GM19193 (cell line): ENCODE measurements around the gene ARL2BP.

ENCODE experiments used
- POLR2A ChIP-seq: IDR thresholded peaks from 4 replicates; pipeline ENCODE4 v1.6.1; 2011; ENCODE audit not compliant: insufficient read depth, insufficient read length; ENCODE audit errors: extremely low read depth

Gene ARL2BP

GRCh38 chr16:57266531-57267260 is 21.6 kb downstream of the ARL2BP start:
- no peak for TF ChIP-seq POLR2A

- no peak for TF ChIP-seq POLR2A
Measured at GRCh38 chr16:57268804-57269800, 24.0 kb downstream of the ARL2BP start.

- no peak for TF ChIP-seq POLR2A
Measured at GRCh38 chr16:57270221-57271062, 25.4 kb downstream of the ARL2BP start.

- no peak for TF ChIP-seq POLR2A
Measured at GRCh38 chr16:57271063-57271345, 25.9 kb downstream of the ARL2BP start.

GRCh38 chr16:57271867-57272495 is 26.9 kb downstream of the ARL2BP start:
- no peak for TF ChIP-seq POLR2A

GRCh38 chr16:57273359-57273758 is 28.3 kb downstream of the ARL2BP start:
- TF ChIP-seq POLR2A = no peak

GRCh38 chr16:57273826-57274225 is 28.8 kb downstream of the ARL2BP start:
- TF ChIP-seq POLR2A = no peak

- TF ChIP-seq POLR2A = no peak
Measured at GRCh38 chr16:57276596-57276995, 31.5 kb downstream of the ARL2BP start.

GRCh38 chr16:57277586-57277985 is 32.5 kb downstream of the ARL2BP start:
- no peak for TF ChIP-seq POLR2A

GRCh38 chr16:57278494-57278893 is 33.4 kb downstream of the ARL2BP start:
- no peak for TF ChIP-seq POLR2A

- TF ChIP-seq POLR2A = no peak
Measured at GRCh38 chr16:57279780-57280638, 35.0 kb downstream of the ARL2BP start.

- no peak for TF ChIP-seq POLR2A
Measured at GRCh38 chr16:57281791-57282190, 36.7 kb downstream of the ARL2BP start.

GRCh38 chr16:57282510-57283213 is 37.6 kb downstream of the ARL2BP start:
- TF ChIP-seq POLR2A = no peak
